ENCODE measurements around the gene FSD1L. TPM values are rescaled to one million over a fixed set of nuclear protein-coding genes. Genes with fewer than 3 reads are reported as not detected.
"Not testable (repeated sequence)": the region's sequence is repeated elsewhere in the genome, so short reads cannot be mapped to it uniquely, and the experiment has no call there.

FSD1L gene
- total RNA-seq, 1 donor from 2014 or later: 8.9 TPM

DNA sequence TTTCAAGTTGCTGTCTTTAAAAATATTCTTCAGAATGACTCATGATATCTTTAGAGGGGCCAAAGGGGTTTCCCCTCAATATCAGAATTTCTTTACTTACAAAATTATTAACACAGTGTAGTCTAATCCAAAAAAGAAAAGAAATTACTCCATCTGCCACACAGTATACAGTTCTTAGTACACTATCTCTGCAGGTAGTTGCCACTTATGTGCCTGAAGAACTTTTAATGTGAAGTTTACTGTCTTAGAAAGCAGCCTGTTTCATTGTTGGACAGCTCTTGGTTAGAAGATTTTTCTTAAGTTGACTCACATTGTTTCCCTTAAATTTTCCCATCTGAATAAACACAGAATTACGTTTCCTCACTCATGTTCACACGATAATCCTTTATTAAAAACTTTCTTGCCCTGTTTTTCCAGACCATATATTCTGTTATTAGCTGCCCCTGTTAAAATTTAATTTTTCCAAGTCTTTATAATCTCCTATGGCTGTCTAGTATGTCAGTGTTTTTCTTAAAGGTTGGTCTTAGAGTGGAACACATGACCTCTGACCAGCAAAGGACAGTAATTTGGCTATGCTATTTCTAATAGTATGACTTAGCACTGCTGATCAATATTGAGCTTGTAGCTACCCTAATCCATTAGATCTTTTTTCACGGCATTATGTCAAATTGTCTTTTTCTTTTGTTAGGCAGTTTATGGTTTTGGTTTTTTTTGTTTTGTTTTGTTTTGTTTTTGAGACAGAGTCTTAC is 88.3 kb downstream of the FSD1L start:
- no peak overlapping the region for H3K27ac ChIP-seq (ENCODE audit: low read depth, low read length)
- H3K36me3 ChIP-seq (ENCODE audit: control insufficient read depth in 3 of 3, insufficient read depth in 3 of 3, low read length in 3 of 3): peaks cover 0 to 3% (median 0%) of the 10 kb centered on the region in 3 donors
- no peaks in the 10 kb centered on the region for H3K27me3 ChIP-seq (ENCODE audit: control insufficient read depth in 3 of 3, insufficient read depth in 3 of 3, low read length in 3 of 3)
- H3K4me1 ChIP-seq (ENCODE audit: control insufficient read depth in 3 of 3, insufficient read depth in 3 of 3, low read length in 3 of 3): no peaks in the 10 kb centered on the region
- H3K9ac ChIP-seq (ENCODE audit: low read depth in 1 of 3, low read length in 3 of 3): no peak overlapping the region
- no peak overlapping the region for H3K4me3 ChIP-seq (ENCODE audit: low read length in 3 of 3)
- no peaks in the 10 kb centered on the region for H3K9me3 ChIP-seq (ENCODE audit: control insufficient read depth in 3 of 3, low read length in 3 of 3)

DNA sequence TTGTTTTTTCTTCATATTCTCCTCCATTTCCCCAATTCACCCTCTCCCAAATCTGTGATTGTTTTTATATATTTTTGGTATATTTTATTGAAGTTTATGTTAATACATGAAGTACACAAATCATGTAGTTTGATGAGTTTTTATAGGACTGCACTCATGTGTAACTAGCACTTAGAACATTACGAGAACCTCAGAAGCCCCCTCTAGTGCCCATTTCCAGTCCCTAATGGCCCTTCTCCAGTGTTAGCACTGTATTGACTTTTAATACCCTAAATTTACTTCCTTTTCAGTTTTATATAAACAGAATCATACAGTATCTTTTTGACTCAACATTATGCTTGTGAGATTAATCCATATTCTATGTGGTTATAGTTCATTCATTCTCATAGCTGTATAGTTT is 91.6 kb downstream of the FSD1L start:
- Histone ChIP-seq H3K4me3 (ENCODE audit: low read length in 3 of 3) (no peak overlapping the region), H3K4me1 (ENCODE audit: control insufficient read depth in 3 of 3, insufficient read depth in 3 of 3, low read length in 3 of 3) (no peaks in the 10 kb centered on the region), H3K9me3 (ENCODE audit: control insufficient read depth in 3 of 3, low read length in 3 of 3) (no peaks in the 10 kb centered on the region), H3K9ac (ENCODE audit: low read depth in 1 of 3, low read length in 3 of 3) (no peak overlapping the region), H3K27me3 (ENCODE audit: control insufficient read depth in 3 of 3, insufficient read depth in 3 of 3, low read length in 3 of 3) (no peaks in the 10 kb centered on the region), H3K27ac (ENCODE audit: low read depth, low read length) (no peak overlapping the region), H3K36me3 (ENCODE audit: control insufficient read depth in 3 of 3, insufficient read depth in 3 of 3, low read length in 3 of 3) (peaks cover 0 to 2% (median 0%) of the 10 kb centered on the region in 3 donors)

DNA sequence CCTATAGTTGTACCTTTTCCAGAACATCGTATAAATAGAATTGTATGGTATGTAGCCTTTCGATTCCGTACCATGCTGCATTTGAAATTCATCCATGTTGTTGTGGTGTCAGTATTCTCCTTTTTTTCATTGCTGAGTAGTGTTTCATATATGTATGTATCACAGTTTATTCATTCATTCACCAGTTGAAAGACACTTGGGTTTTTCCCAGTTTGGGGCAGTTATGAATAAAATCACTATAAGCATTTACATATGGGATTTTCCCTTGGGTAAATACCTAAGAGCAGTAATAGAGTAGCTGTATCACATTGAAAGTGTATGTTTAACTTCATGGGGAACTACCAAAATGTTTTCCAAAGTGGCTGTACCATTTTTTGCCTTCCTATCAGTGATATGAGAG is 94.0 kb downstream of the FSD1L start:
- Histone ChIP-seq H3K9ac (ENCODE audit: low read depth in 1 of 3, low read length in 3 of 3) (no peak overlapping the region), H3K4me3 (ENCODE audit: low read length in 3 of 3) (no peak overlapping the region), H3K4me1 (ENCODE audit: control insufficient read depth in 3 of 3, insufficient read depth in 3 of 3, low read length in 3 of 3) (no peaks in the 10 kb centered on the region), H3K27me3 (ENCODE audit: control insufficient read depth in 3 of 3, insufficient read depth in 3 of 3, low read length in 3 of 3) (no peaks in the 10 kb centered on the region), H3K9me3 (ENCODE audit: control insufficient read depth in 3 of 3, low read length in 3 of 3) (no peaks in the 10 kb centered on the region), H3K36me3 (ENCODE audit: control insufficient read depth in 3 of 3, insufficient read depth in 3 of 3, low read length in 3 of 3) (no peaks in the 10 kb centered on the region), H3K27ac (ENCODE audit: low read depth, low read length) (no peak overlapping the region)

DNA sequence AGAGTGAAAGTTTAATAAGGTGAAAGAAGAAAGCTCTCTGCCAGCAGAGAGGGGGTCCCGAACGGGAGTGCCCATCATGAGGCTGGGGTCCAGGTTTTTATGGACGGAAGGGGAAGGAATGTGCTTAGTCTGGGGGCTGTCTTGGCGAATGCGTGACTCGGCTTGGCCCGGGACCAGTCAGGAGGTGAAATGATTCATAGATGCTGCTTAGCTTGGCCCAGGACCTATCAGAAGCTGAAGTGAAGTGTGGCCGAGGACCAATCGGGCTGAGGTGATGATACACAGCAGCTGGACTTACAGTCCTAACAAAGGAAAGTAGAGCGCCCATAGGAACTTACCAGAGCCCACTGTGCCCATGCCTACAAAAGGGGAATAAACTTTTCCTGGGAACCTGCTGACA is 106.2 kb downstream of the FSD1L start:
- Histone ChIP-seq H3K4me3 (ENCODE audit: low read length in 3 of 3) (no peak overlapping the region), H3K27ac (ENCODE audit: low read depth, low read length) (no peak overlapping the region), H3K27me3 (ENCODE audit: control insufficient read depth in 3 of 3, insufficient read depth in 3 of 3, low read length in 3 of 3) (no peaks in the 10 kb centered on the region), H3K9me3 (ENCODE audit: control insufficient read depth in 3 of 3, low read length in 3 of 3) (no peaks in the 10 kb centered on the region), H3K4me1 (ENCODE audit: control insufficient read depth in 3 of 3, insufficient read depth in 3 of 3, low read length in 3 of 3) (peaks cover 3 to 9% (median 6%) of the 10 kb centered on the region in 3 donors), H3K9ac (ENCODE audit: low read depth in 1 of 3, low read length in 3 of 3) (no peak overlapping the region), H3K36me3 (ENCODE audit: control insufficient read depth in 3 of 3, insufficient read depth in 3 of 3, low read length in 3 of 3) (no peaks in the 10 kb centered on the region)

DNA sequence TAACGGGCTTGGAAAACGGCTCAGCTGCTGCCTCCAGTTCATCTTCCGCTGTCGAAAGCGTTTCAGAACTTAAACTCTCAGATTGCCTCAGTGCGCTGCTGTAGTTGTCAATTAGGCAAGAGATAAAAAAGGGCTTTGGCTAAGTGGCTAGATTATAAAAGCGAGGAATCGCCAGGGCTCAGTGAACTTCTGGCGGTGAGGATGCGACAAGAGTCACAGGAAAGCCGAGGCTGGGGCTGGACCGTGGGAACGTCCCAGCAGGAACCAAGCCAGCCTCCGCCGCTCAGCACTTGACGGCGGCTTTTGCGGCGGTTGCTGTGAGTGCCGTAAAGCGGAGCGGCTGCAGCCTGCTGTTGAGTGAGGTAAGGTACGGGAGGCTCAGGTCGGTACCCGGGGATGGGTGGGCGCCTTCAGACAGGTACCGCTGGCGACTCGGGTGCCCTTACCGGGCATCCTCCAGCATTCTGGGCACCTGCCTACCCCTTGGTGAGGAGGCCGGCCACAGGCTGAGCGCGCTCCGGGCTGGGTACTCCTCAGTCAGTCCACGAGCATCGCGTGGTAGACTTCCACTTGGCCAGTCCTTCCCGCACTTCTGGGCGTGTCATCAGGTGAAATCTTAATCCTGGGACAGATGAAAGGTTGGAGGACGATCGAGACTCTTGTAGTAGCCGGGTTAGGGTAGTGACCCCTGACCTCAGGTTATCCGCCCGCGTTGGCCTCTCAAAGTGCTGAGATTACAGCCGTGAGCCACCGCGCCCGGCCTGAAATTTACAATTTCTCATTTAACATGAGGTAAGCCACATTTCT is 110.2 kb downstream of the FSD1L start, which contains the start of gene FKTN:
TSS of gene FKTN (plus strand) at position 328 of the 807 bp plus-strand sequence. CDS start 16,902 bp downstream, outside the sequence.
- H3K9ac ChIP-seq (ENCODE audit: low read depth in 1 of 3, low read length in 3 of 3): peak within 1 kb of the TSS; percentile 75 to 89 (median 85)
- H3K27me3 ChIP-seq (ENCODE audit: control insufficient read depth in 3 of 3, insufficient read depth in 3 of 3, low read length in 3 of 3): no peaks in the 10 kb centered on the region
- H3K4me1 ChIP-seq (ENCODE audit: control insufficient read depth in 3 of 3, insufficient read depth in 3 of 3, low read length in 3 of 3): peaks cover 3 to 11% (median 7%) of the 10 kb centered on the region in 3 donors
- peak within 1 kb of the TSS; percentile 68 for H3K27ac ChIP-seq (ENCODE audit: low read depth, low read length)
- peak within 1 kb of the TSS; percentile 95 to 98 (median 96) for H3K4me3 ChIP-seq (ENCODE audit: low read length in 3 of 3)
- H3K9me3 ChIP-seq (ENCODE audit: control insufficient read depth in 3 of 3, low read length in 3 of 3): no peaks in the 10 kb centered on the region
- H3K36me3 ChIP-seq (ENCODE audit: control insufficient read depth in 3 of 3, insufficient read depth in 3 of 3, low read length in 3 of 3): no peaks in the 10 kb centered on the region

DNA sequence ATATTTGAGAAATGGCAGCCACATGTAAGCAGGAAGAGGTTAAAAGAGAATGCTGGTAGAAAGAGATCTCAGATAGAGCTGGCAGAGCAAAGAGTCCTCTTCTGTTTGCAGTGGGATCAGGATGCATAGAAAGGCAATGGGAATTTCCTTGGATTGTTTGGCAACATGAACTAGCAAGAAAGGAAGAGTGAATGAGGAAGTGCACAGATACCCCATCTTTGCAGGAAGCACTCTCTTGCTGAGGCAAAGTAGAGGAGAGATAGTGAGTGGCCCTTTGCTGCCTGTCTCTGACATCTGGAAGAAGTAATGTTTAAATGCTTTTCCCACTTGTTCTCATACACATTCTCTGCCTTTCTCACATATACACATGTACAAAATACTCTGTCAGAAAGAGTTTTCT is 124.6 kb downstream of the FSD1L start:
- no peaks in the 10 kb centered on the region for H3K27me3 ChIP-seq (ENCODE audit: control insufficient read depth in 3 of 3, insufficient read depth in 3 of 3, low read length in 3 of 3)
- peaks cover 0 to 6% (median 3%) of the 10 kb centered on the region in 3 donors for H3K36me3 ChIP-seq (ENCODE audit: control insufficient read depth in 3 of 3, insufficient read depth in 3 of 3, low read length in 3 of 3)
- no peak overlapping the region for H3K27ac ChIP-seq (ENCODE audit: low read depth, low read length)
- H3K9me3 ChIP-seq (ENCODE audit: control insufficient read depth in 3 of 3, low read length in 3 of 3): no peaks in the 10 kb centered on the region
- no peak overlapping the region for H3K4me3 ChIP-seq (ENCODE audit: low read length in 3 of 3)
- H3K4me1 ChIP-seq (ENCODE audit: control insufficient read depth in 3 of 3, insufficient read depth in 3 of 3, low read length in 3 of 3): no peaks in the 10 kb centered on the region
- H3K9ac ChIP-seq (ENCODE audit: low read depth in 1 of 3, low read length in 3 of 3): no peak overlapping the region

DNA sequence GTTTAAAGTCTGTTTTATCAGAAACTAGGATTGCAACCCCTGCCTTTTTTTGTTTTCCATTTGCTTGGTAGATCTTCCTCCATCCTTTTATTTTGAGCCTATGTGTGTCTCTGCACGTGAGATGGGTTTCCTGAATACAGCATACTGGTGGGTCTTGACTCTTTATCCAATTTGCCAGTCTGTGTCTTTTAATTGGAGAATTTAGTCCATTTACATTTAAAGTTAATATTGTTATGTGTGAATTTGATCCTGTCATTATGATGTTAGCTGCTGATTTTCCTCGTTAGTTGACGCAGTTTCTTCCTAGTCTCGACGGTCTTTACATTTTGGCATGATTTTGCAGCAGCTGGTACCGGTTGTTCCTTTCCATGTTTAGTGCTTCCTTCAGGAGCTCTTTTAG is 132.1 kb downstream of the FSD1L start:
- not testable (repeated sequence) for H3K4me1 ChIP-seq (ENCODE audit: control insufficient read depth in 3 of 3, insufficient read depth in 3 of 3, low read length in 3 of 3); H3K36me3 ChIP-seq (ENCODE audit: control insufficient read depth in 3 of 3, insufficient read depth in 3 of 3, low read length in 3 of 3); H3K27me3 ChIP-seq (ENCODE audit: control insufficient read depth in 3 of 3, insufficient read depth in 3 of 3, low read length in 3 of 3); H3K9me3 ChIP-seq (ENCODE audit: control insufficient read depth in 3 of 3, low read length in 3 of 3); H3K27ac ChIP-seq (ENCODE audit: low read depth, low read length); H3K9ac ChIP-seq (ENCODE audit: low read depth in 1 of 3, low read length in 3 of 3); H3K4me3 ChIP-seq (ENCODE audit: low read length in 3 of 3)

DNA sequence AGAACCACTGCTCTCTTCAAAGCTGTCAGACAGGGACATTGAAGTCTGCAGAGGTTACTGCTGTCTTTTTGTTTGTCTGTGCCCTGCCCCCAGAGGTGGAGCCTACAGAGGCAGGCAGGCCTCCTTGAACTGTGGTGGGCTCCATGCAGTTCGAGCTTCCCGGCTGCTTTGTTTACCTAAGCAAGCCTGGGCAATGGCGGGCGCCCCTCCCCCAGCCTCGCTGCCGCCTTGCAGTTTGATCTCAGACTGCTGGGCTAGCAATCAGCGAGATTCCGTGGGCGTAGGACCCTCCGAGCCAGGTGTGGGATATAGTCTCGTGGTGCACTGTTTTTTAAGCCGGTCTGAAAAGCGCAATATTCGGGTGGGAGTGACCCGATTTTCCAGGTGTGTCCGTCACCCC is 133.7 kb downstream of the FSD1L start:
- not testable (repeated sequence) for H3K9ac ChIP-seq (ENCODE audit: low read depth in 1 of 3, low read length in 3 of 3); H3K27me3 ChIP-seq (ENCODE audit: control insufficient read depth in 3 of 3, insufficient read depth in 3 of 3, low read length in 3 of 3); H3K9me3 ChIP-seq (ENCODE audit: control insufficient read depth in 3 of 3, low read length in 3 of 3); H3K27ac ChIP-seq (ENCODE audit: low read depth, low read length); H3K4me1 ChIP-seq (ENCODE audit: control insufficient read depth in 3 of 3, insufficient read depth in 3 of 3, low read length in 3 of 3); H3K4me3 ChIP-seq (ENCODE audit: low read length in 3 of 3); H3K36me3 ChIP-seq (ENCODE audit: control insufficient read depth in 3 of 3, insufficient read depth in 3 of 3, low read length in 3 of 3)

DNA sequence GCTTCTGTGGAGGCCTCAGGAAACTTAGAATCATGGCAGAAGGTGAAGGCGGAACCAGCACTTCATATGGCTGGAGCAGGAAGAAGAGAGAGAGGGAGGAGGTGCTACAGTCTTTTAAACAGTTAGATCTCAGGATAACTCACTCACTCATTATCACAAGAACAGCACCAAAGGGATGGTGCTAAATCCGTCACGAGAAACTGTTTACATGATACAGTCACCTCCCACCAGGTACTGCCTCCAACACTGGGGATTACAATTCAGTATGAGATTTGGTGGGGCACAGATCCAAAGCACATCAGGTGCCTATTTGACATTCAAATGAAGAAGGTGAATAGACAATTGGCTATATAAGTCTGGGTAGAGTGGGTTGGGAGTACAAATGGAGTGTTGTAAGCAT is 145.3 kb downstream of the FSD1L start:
- H3K27ac ChIP-seq (ENCODE audit: low read depth, low read length): no peak overlapping the region
- H3K9me3 ChIP-seq (ENCODE audit: control insufficient read depth in 3 of 3, low read length in 3 of 3): no peaks in the 10 kb centered on the region
- H3K4me1 ChIP-seq (ENCODE audit: control insufficient read depth in 3 of 3, insufficient read depth in 3 of 3, low read length in 3 of 3): no peaks in the 10 kb centered on the region
- no peak overlapping the region for H3K9ac ChIP-seq (ENCODE audit: low read depth in 1 of 3, low read length in 3 of 3)
- peaks cover 4 to 7% (median 6%) of the 10 kb centered on the region in 3 donors for H3K36me3 ChIP-seq (ENCODE audit: control insufficient read depth in 3 of 3, insufficient read depth in 3 of 3, low read length in 3 of 3)
- H3K4me3 ChIP-seq (ENCODE audit: low read length in 3 of 3): no peak overlapping the region
- no peaks in the 10 kb centered on the region for H3K27me3 ChIP-seq (ENCODE audit: control insufficient read depth in 3 of 3, insufficient read depth in 3 of 3, low read length in 3 of 3)

Data from skeletal muscle tissue (tissue), 4 donors.